Measurements from ENCODE around the gene INAFM2. TPM values are rescaled to one million over a fixed set of nuclear protein-coding genes. Genes with fewer than 3 reads are reported as not detected.

Gene INAFM2
- total and polyA plus RNA-seq, 2 of the 4 experiments (the other 2 are of a cell fraction): 10.4 to 14.0 TPM

GRCh38 chr15:40293905-40294895 is 29.3 kb upstream of the INAFM2 start:
- H3K36me3 ChIP-seq (ENCODE audit: control insufficient read depth, insufficient read depth, low read length): no peaks in the 10 kb centered on the region
- no peak overlapping the region for H2BK20ac ChIP-seq (ENCODE audit: low read depth, low read length)
- H3K9ac ChIP-seq (ENCODE audit: low read depth, low read length): no peak overlapping the region
- 93% methylated on average over 7 of the region's 20 CpGs; no CpG with 5 or more reads in 1 of the 2 experiments for WGBS, 2 experiments (ENCODE audit: extremely low coverage in 2 of 2, insufficient read length in 1 of 2)
- no peak overlapping the region for H2AK9ac ChIP-seq (replicated peaks; ENCODE audit: low read depth, low read length, poor library complexity)
- POLR2A ChIA-PET (ENCODE audit: unreplicated experiment): no interaction called here
- H3K4me2 ChIP-seq (ENCODE audit: low read depth, low read length): no peak overlapping the region
- ATAC-seq (ENCODE audit: low read depth) (no peak), DNase-seq (no peak)
- no peak overlapping the region for H4K8ac ChIP-seq (ENCODE audit: low read depth in 2 of 2, low read length in 2 of 2)
- in situ Hi-C loops (cut with MboI; ENCODE audit: low sequenced_read_pairs): no loop called here
- H2AK5ac ChIP-seq (ENCODE audit: low read depth, low read length): no peak overlapping the region
- H3K18ac ChIP-seq (ENCODE audit: low read depth, low read length): no peak overlapping the region
- no peak overlapping the region for H3K56ac ChIP-seq (ENCODE audit: extremely low read depth, insufficient read depth, low read length)
- no peak overlapping the region for H4K91ac ChIP-seq (ENCODE audit: insufficient read depth, low read depth, low read length)
- H4K5ac ChIP-seq (ENCODE audit: low read depth, low read length): no peak overlapping the region
- H3K4ac ChIP-seq (ENCODE audit: low read depth, low read length): no peak overlapping the region
- no peak overlapping the region for H2BK120ac ChIP-seq (ENCODE audit: low read depth, low read length)
- H3K4me1 ChIP-seq (ENCODE audit: control insufficient read depth, insufficient read depth, low read length): no peaks in the 10 kb centered on the region
- peak overlapping the region; percentile 58 for H2AFZ ChIP-seq (replicated peaks; ENCODE audit: low read length, poor library complexity)
- no peak overlapping the region for H2BK15ac ChIP-seq (ENCODE audit: low read depth, low read length)
- H3K9me1 ChIP-seq (ENCODE audit: insufficient read depth, low read length): no peaks in the 10 kb centered on the region
- dilution Hi-C loops (cut with HindIII; ENCODE audit: low sequenced_read_pairs, unreplicated experiment): no loop called here
- no peak overlapping the region for H3K4me3 ChIP-seq (ENCODE audit: insufficient read depth, low read depth, low read length)
- CTCF ChIA-PET: no interaction called here
- H3K14ac ChIP-seq (replicated peaks; ENCODE audit: low read depth, low read length): no peak overlapping the region
- BruUV-seq (replicated peaks): no TSS peak
- no peaks in the 10 kb centered on the region for H4K20me1 ChIP-seq (ENCODE audit: insufficient read depth, low read length)
- no peaks in the 10 kb centered on the region for H3K79me1 ChIP-seq (ENCODE audit: low read depth in 1 of 2, low read length in 2 of 2)
- no peak overlapping the region for H2BK5ac ChIP-seq (ENCODE audit: low read depth, low read length, poor library complexity, severe bottlenecking)
- H3K27ac ChIP-seq (ENCODE audit: insufficient read depth, low read length): no peak overlapping the region
- intact Hi-C loops (cut with micrococcal nuclease): no loop called here
- peaks cover 89% of the 10 kb centered on the region for H3K27me3 ChIP-seq (ENCODE audit: control insufficient read depth, insufficient read depth, low read length)
- H3K23ac ChIP-seq (ENCODE audit: low read depth, low read length): no peak overlapping the region
- peaks cover 3% of the 10 kb centered on the region for H3K9me3 ChIP-seq (ENCODE audit: control insufficient read depth, insufficient read depth, low read length)
- TF ChIP-seq CHD1 (IDR thresholded peaks at IDR 0.05; ENCODE audit: low read depth, low read length) (no peak), MAZ (IDR thresholded peaks at IDR 0.05; ENCODE audit: borderline replicate concordance, low read depth, low read length) (no peak), RFX5 (IDR thresholded peaks at IDR 0.05; ENCODE audit: low read depth, low read length) (no peak), MAFK (IDR thresholded peaks at IDR 0.05; ENCODE audit: low read depth, low read length) (no peak), SMC3 (IDR thresholded peaks at IDR 0.05; ENCODE audit: low read depth, low read length) (no peak), BHLHE40 (IDR thresholded peaks at IDR 0.05; ENCODE audit: low read depth, low read length) (no peak), POLR2A (IDR thresholded peaks at IDR 0.05; ENCODE audit: low read depth, low read length) (no peak), NFE2L2 (IDR thresholded peaks at IDR 0.05; ENCODE audit: low read depth, low read length) (no peak), RCOR1 (IDR thresholded peaks at IDR 0.05; ENCODE audit: insufficient replicate concordance, low read length) (no peak), MXI1 (IDR thresholded peaks at IDR 0.05; ENCODE audit: borderline replicate concordance, low read depth, low read length) (no peak), CEBPB (IDR thresholded peaks at IDR 0.05; ENCODE audit: low read depth, low read length) (no peak)
- TF ChIP-seq, protein P1, sequence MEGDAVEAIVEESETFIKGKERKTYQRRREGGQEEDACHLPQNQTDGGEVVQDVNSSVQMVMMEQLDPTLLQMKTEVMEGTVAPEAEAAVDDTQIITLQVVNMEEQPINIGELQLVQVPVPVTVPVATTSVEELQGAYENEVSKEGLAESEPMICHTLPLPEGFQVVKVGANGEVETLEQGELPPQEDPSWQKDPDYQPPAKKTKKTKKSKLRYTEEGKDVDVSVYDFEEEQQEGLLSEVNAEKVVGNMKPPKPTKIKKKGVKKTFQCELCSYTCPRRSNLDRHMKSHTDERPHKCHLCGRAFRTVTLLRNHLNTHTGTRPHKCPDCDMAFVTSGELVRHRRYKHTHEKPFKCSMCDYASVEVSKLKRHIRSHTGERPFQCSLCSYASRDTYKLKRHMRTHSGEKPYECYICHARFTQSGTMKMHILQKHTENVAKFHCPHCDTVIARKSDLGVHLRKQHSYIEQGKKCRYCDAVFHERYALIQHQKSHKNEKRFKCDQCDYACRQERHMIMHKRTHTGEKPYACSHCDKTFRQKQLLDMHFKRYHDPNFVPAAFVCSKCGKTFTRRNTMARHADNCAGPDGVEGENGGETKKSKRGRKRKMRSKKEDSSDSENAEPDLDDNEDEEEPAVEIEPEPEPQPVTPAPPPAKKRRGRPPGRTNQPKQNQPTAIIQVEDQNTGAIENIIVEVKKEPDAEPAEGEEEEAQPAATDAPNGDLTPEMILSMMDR (conservative IDR thresholded peaks at IDR 0.05; ENCODE audit: low read depth, low read length): no peak
- TF ChIP-seq, protein P2, sequence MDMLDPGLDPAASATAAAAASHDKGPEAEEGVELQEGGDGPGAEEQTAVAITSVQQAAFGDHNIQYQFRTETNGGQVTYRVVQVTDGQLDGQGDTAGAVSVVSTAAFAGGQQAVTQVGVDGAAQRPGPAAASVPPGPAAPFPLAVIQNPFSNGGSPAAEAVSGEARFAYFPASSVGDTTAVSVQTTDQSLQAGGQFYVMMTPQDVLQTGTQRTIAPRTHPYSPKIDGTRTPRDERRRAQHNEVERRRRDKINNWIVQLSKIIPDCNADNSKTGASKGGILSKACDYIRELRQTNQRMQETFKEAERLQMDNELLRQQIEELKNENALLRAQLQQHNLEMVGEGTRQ (IDR thresholded peaks at IDR 0.05; ENCODE audit: low read depth, low read length): no peak
- TF ChIP-seq, protein P3, sequence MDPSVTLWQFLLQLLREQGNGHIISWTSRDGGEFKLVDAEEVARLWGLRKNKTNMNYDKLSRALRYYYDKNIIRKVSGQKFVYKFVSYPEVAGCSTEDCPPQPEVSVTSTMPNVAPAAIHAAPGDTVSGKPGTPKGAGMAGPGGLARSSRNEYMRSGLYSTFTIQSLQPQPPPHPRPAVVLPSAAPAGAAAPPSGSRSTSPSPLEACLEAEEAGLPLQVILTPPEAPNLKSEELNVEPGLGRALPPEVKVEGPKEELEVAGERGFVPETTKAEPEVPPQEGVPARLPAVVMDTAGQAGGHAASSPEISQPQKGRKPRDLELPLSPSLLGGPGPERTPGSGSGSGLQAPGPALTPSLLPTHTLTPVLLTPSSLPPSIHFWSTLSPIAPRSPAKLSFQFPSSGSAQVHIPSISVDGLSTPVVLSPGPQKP (IDR thresholded peaks at IDR 0.05; ENCODE audit: borderline replicate concordance, low read depth, low read length): no peak
